Urothelium cell line (cell line): ENCODE measurements around the gene PTPN5.
A peak's percentile ranks its signal among the peaks of the same experiment; 100 is the strongest.

Experiments
- DNase-seq: peaks from one replicate; pipeline ENCODE4 v3.0.0; 2011; ENCODE audit warnings: low spot score, mixed read lengths
- FAIRE-seq: peaks from 2 replicates; lab custom pipeline; 2011; peaks lifted over from hg19 to GRCh38; lab: Jason Lieb, UNC

Gene PTPN5

GRCh38 chr11:18743900-18744514, 47.6 kb downstream of the PTPN5 start:
- no peak for DNase-seq
- FAIRE-seq, result no peak

- DNase-seq, result no peak
- no peak for FAIRE-seq
Measured at GRCh38 chr11:18743365-18743764, 48.2 kb downstream of the PTPN5 start.

GRCh38 chr11:18741783-18742182, 49.8 kb downstream of the PTPN5 start:
- no peak for FAIRE-seq
- no peak for DNase-seq

- FAIRE-seq (no peak), DNase-seq (no peak)
Measured at GRCh38 chr11:18739685-18740084, 51.9 kb downstream of the PTPN5 start.

GRCh38 chr11:18737642-18738041, 54.0 kb downstream of the PTPN5 start:
- DNase-seq, result no peak
- no peak for FAIRE-seq

- no peak for FAIRE-seq
- DNase-seq, result no peak
Measured at GRCh38 chr11:18736590-18737148, 54.9 kb downstream of the PTPN5 start.

- FAIRE-seq (no peak), DNase-seq (no peak)
Measured at GRCh38 chr11:18733202-18733601, 58.4 kb downstream of the PTPN5 start.

GRCh38 chr11:18731949-18732821, 59.4 kb downstream of the PTPN5 start:
- peak; percentile 66 for DNase-seq
- no peak for FAIRE-seq

- FAIRE-seq, result no peak
- no peak for DNase-seq
Measured at GRCh38 chr11:18731441-18731840, 60.2 kb downstream of the PTPN5 start.

GRCh38 chr11:18730020-18730419, 61.6 kb downstream of the PTPN5 start:
- FAIRE-seq (no peak), DNase-seq (no peak)

- no peak for DNase-seq
- no peak for FAIRE-seq
Measured at GRCh38 chr11:18729426-18729825, 62.2 kb downstream of the PTPN5 start.

- no peak for FAIRE-seq
- no peak for DNase-seq
Measured at GRCh38 chr11:18728658-18729057, 62.9 kb downstream of the PTPN5 start.

GRCh38 chr11:18727479-18728236, 63.9 kb downstream of the PTPN5 start:
- DNase-seq (peak; percentile 71), FAIRE-seq (no peak)

GRCh38 chr11:18726040-18726439, 65.6 kb downstream of the PTPN5 start, which contains the start of gene IGSF22:
Gene IGSF22 (minus strand): TSS chr11:18726188. CDS start chr11:18724236, 1,952 bp downstream.
- no peak for FAIRE-seq

GRCh38 chr11:18723991-18724390, 67.6 kb downstream of the PTPN5 start:
- FAIRE-seq (no peak), DNase-seq (no peak)

More at GRCh38 chr11:18726040-18726439, 65.6 kb downstream of the PTPN5 start, which contains the start of gene IGSF22:
- no peak for DNase-seq

GRCh38 chr11:18722293-18722637, 69.3 kb downstream of the PTPN5 start:
- FAIRE-seq, result no peak

GRCh38 chr11:18721561-18722292, 69.9 kb downstream of the PTPN5 start:
- FAIRE-seq (no peak), DNase-seq (no peak)

More at GRCh38 chr11:18722293-18722637, 69.3 kb downstream of the PTPN5 start:
- no peak for DNase-seq

- FAIRE-seq (no peak), DNase-seq (no peak)
Measured at GRCh38 chr11:18720808-18721560, 70.6 kb downstream of the PTPN5 start.

- no peak for FAIRE-seq
- no peak for DNase-seq
Measured at GRCh38 chr11:18720091-18720807, 71.3 kb downstream of the PTPN5 start.
